HL-60 (cell line): Measurements from ENCODE around the gene TMEM252.

Source experiments
- DNase-seq, 2 experiments: peaks; one replicate each; pipeline ENCODE4 v3.0.0-alpha.2; 2010 to 2020; ENCODE audit warnings: low read depth in 1 of 2, low spot score in 1 of 2
- H3K27ac ChIP-seq: fragments of 250-450 bp; sonication (Bioruptor Pico); replicated peaks from 2 replicates; pipeline ENCODE4 v1.5.1; 2020; ENCODE audit warnings: mild to moderate bottlenecking, moderate library complexity
- H3K27me3 ChIP-seq: fragments of 250-450 bp; sonication (Bioruptor Pico); 2 replicates; pipeline ENCODE4 v1.5.1; 2021; ENCODE audit warnings: mild to moderate bottlenecking, moderate library complexity; ENCODE audit not compliant: insufficient read depth, poor library complexity, severe bottlenecking
- H3K4me3 ChIP-seq: replicated peaks from 2 replicates; pipeline ENCODE4 v1.5.1; 2011; ENCODE audit warnings: mild to moderate bottlenecking, control low read depth, low read length; ENCODE audit not compliant: insufficient read depth
- CTCF ChIP-seq: IDR thresholded peaks from one replicate; pipeline ENCODE4 v1.5.1; 2011; ENCODE audit warnings: low read length, control low read depth, inconsistent platforms; ENCODE audit not compliant: insufficient read depth
- GABPA ChIP-seq: IDR thresholded peaks from 2 replicates; pipeline ENCODE4 v1.6.1; 2012; ENCODE audit warnings: low read depth
- POLR2AphosphoS5 ChIP-seq: IDR thresholded peaks from 2 replicates; pipeline ENCODE4 v1.6.1; 2012; ENCODE audit warnings: low read depth
- SPI1 ChIP-seq: IDR thresholded peaks from 2 replicates; pipeline ENCODE4 v1.6.1; 2012; ENCODE audit warnings: low read depth, mild to moderate bottlenecking, borderline replicate concordance
- TF ChIP-seq, protein P1 (sequence below): IDR thresholded peaks from 2 replicates; pipeline ENCODE4 v1.6.1; 2012; ENCODE audit warnings: low read depth; ENCODE audit not compliant: insufficient replicate concordance

TMEM252 gene

GRCh38 chr9:68492806-68493205 is 47.9 kb downstream of the TMEM252 start:
- no peak for DNase-seq
- peaks cover 6% of the 10 kb centered on the region for H3K27me3 ChIP-seq
- TF ChIP-seq CTCF (no peak), POLR2AphosphoS5 (no peak), GABPA (no peak), SPI1 (no peak)
- TF ChIP-seq, protein P1, sequence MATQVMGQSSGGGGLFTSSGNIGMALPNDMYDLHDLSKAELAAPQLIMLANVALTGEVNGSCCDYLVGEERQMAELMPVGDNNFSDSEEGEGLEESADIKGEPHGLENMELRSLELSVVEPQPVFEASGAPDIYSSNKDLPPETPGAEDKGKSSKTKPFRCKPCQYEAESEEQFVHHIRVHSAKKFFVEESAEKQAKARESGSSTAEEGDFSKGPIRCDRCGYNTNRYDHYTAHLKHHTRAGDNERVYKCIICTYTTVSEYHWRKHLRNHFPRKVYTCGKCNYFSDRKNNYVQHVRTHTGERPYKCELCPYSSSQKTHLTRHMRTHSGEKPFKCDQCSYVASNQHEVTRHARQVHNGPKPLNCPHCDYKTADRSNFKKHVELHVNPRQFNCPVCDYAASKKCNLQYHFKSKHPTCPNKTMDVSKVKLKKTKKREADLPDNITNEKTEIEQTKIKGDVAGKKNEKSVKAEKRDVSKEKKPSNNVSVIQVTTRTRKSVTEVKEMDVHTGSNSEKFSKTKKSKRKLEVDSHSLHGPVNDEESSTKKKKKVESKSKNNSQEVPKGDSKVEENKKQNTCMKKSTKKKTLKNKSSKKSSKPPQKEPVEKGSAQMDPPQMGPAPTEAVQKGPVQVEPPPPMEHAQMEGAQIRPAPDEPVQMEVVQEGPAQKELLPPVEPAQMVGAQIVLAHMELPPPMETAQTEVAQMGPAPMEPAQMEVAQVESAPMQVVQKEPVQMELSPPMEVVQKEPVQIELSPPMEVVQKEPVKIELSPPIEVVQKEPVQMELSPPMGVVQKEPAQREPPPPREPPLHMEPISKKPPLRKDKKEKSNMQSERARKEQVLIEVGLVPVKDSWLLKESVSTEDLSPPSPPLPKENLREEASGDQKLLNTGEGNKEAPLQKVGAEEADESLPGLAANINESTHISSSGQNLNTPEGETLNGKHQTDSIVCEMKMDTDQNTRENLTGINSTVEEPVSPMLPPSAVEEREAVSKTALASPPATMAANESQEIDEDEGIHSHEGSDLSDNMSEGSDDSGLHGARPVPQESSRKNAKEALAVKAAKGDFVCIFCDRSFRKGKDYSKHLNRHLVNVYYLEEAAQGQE, result no peak

DNA sequence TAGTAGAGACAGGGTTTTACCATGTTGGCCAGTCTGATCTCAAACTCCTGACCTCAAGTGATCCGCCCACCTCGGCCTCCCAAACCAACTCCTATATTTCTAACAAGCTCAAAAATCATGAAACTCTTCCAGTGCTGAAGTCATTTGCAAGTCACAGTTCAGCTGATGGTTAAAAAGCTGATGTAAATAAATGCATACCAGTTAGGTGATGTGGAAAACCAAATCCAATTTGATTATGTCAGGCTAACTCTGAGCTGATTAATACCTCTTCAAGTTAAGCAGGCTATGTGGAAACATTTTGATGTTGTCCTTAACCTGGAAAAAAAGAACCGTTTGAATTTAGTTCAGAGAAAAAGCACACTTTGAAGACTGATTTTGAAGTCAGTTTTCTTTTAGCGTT is 51.0 kb downstream of the TMEM252 start:
- TF ChIP-seq POLR2AphosphoS5, result no peak
- no peak for TF ChIP-seq CTCF
- no peak for TF ChIP-seq SPI1
- H3K27ac ChIP-seq, result no peak overlapping the region
- no peak overlapping the region for H3K4me3 ChIP-seq
- peaks cover 6% of the 10 kb centered on the region for H3K27me3 ChIP-seq
- DNase-seq, result no peak

More at GRCh38 chr9:68492806-68493205, 47.9 kb downstream of the TMEM252 start:
- Histone ChIP-seq H3K27ac (no peak overlapping the region), H3K4me3 (no peak overlapping the region)

- Histone ChIP-seq H3K4me3 (no peak overlapping the region), H3K27me3 (peaks cover 3% of the 10 kb centered on the region), H3K27ac (no peak overlapping the region)
- TF ChIP-seq CTCF, result no peak
- TF ChIP-seq, protein P1, result no peak
- no peak for TF ChIP-seq POLR2AphosphoS5
- TF ChIP-seq SPI1, result no peak
- no peak for TF ChIP-seq GABPA
- no peak for DNase-seq
Observed at GRCh38 chr9:68488126-68488525, 52.6 kb downstream of the TMEM252 start.
